Measurements from ENCODE around the gene NYNRIN. TPM values are rescaled to one million over a fixed set of nuclear protein-coding genes. Genes with fewer than 3 reads are reported as not detected.

The NYNRIN gene
- total RNA-seq, 1 experiment from 2014 or later, result 0.31 TPM

- ChIA-PET POLR2A (interaction anchor here (0.6 kb wide), 1 partner anchor 148 kb away, joined by 8 read pairs; no protein-coding TSS in a partner anchor), CTCF (no interaction called here)
- Histone ChIP-seq H3K4me1 (ENCODE audit: control insufficient read depth, insufficient read depth, low read length) (no peaks in the 10 kb centered on the region), H3K27me3 (ENCODE audit: control insufficient read depth, insufficient read depth, low read length) (no peaks in the 10 kb centered on the region), H3K4me3 (ENCODE audit: low read depth in 2 of 2, low read length in 2 of 2) (no peak overlapping the region), H3K27ac (ENCODE audit: low read length) (no peak overlapping the region), H3K36me3 (ENCODE audit: control insufficient read depth, insufficient read depth, low read length) (no peaks in the 10 kb centered on the region), H3K9me3 (ENCODE audit: control insufficient read depth, insufficient read depth, low read depth, low read length) (no peaks in the 10 kb centered on the region)
- no TSS peak for BruUV-seq (replicated peaks)
- intact Hi-C loops (cut with micrococcal nuclease; ENCODE audit: unreplicated experiment), result no loop called here
- DNase-seq (ENCODE audit: low read depth, low spot score) (no peak), ATAC-seq (no peak)
- TF ChIP-seq REST (IDR thresholded peaks at IDR 0.05; ENCODE audit: insufficient read depth in 1 of 2, low read depth in 2 of 2, low read length in 1 of 2), result no peak
- no peak for TF ChIP-seq CTCF (IDR thresholded peaks at IDR 0.05)
- no peak for TF ChIP-seq TCF7L2 (IDR thresholded peaks at IDR 0.05; ENCODE audit: low read depth, low read length)
- TF ChIP-seq SIN3A (IDR thresholded peaks at IDR 0.05; ENCODE audit: borderline replicate concordance, insufficient read depth, low read depth, low read length), result no peak
- no peak for TF ChIP-seq POLR2AphosphoS5 (IDR thresholded peaks at IDR 0.05; ENCODE audit: low read depth, low read length)
- in situ Hi-C loops (cut with HindIII; ENCODE audit: low pct_unique_long_range_greater_than_20kb, low sequenced_read_pairs), result no loop called here
Measured at GRCh38 chr14:24378981-24379906, 19.6 kb upstream of the NYNRIN start.

- no peaks in the 10 kb centered on the region for H3K9me3 ChIP-seq (ENCODE audit: control insufficient read depth, insufficient read depth, low read depth, low read length)
- DNase-seq (ENCODE audit: low read depth, low spot score) (no peak), ATAC-seq (no peak)
- H3K4me1 ChIP-seq (ENCODE audit: control insufficient read depth, insufficient read depth, low read length), result no peaks in the 10 kb centered on the region
- no peak overlapping the region for H3K4me3 ChIP-seq (ENCODE audit: low read depth in 2 of 2, low read length in 2 of 2)
- no peaks in the 10 kb centered on the region for H3K36me3 ChIP-seq (ENCODE audit: control insufficient read depth, insufficient read depth, low read length)
- no peak overlapping the region for H3K27ac ChIP-seq (ENCODE audit: low read length)
- intact Hi-C loops (cut with micrococcal nuclease; ENCODE audit: unreplicated experiment) (no loop called here), in situ Hi-C loops (cut with HindIII; ENCODE audit: low pct_unique_long_range_greater_than_20kb, low sequenced_read_pairs) (no loop called here)
- POLR2A ChIA-PET, result no interaction called here
- no peaks in the 10 kb centered on the region for H3K27me3 ChIP-seq (ENCODE audit: control insufficient read depth, insufficient read depth, low read length)
- no peak for TF ChIP-seq POLR2AphosphoS5 (IDR thresholded peaks at IDR 0.05; ENCODE audit: low read depth, low read length)
- TF ChIP-seq CTCF (IDR thresholded peaks at IDR 0.05), result no peak
- no peak for TF ChIP-seq TCF7L2 (IDR thresholded peaks at IDR 0.05; ENCODE audit: low read depth, low read length)
- no peak for TF ChIP-seq SIN3A (IDR thresholded peaks at IDR 0.05; ENCODE audit: borderline replicate concordance, insufficient read depth, low read depth, low read length)
- no peak for TF ChIP-seq REST (IDR thresholded peaks at IDR 0.05; ENCODE audit: insufficient read depth in 1 of 2, low read depth in 2 of 2, low read length in 1 of 2)
- CTCF ChIA-PET, result no interaction called here
- no TSS peak for BruUV-seq (replicated peaks)
Measured at GRCh38 chr14:24379907-24380730, 18.7 kb upstream of the NYNRIN start.
